SK-N-SH (cell line): ENCODE data around the gene SH3TC1.

ENCODE experiments used
- TAF1 ChIP-seq: IDR thresholded peaks from 2 replicates; pipeline ENCODE4 v1.6.1; 2012; ENCODE audit warnings: low read depth, mild to moderate bottlenecking, low read length, moderate library complexity, borderline replicate concordance
- TCF12 ChIP-seq: IDR thresholded peaks from 2 replicates; pipeline ENCODE4 v1.4.0; 2012
- TEAD4 ChIP-seq: IDR thresholded peaks from 2 replicates; pipeline ENCODE4 v1.4.0; 2012; ENCODE audit warnings: mild to moderate bottlenecking, borderline replicate concordance; ENCODE audit not compliant: insufficient read depth
- TF ChIP-seq, protein P1 (sequence below): fragments of 200-600 bp; sonication (generic); IDR thresholded peaks from 2 replicates; pipeline ENCODE4 v1.6.1; 2017; ENCODE audit warnings: antibody characterized with exemption, mild to moderate bottlenecking, moderate library complexity

DNA sequence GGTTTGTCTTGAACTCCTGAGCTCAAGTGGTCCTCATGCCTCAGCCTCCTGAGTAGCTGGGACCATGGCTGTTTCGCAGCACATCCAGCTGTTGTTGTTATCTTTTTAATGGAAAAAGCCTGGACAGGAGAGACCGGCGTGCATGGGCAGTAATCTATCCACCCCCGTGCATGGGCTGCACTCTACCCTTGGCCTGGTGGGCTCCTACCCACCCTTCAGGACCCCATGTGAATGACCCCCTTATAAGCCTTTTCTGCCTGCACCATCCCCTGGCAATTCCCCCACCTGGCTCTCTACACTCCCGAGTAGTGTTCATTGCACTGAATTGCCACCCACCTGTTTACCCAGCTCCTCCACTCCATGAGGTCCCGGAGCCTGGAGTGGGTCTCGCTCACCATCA is 51.5 kb downstream of the SH3TC1 start:
- TF ChIP-seq TEAD4: no peak
- TF ChIP-seq, protein P1, sequence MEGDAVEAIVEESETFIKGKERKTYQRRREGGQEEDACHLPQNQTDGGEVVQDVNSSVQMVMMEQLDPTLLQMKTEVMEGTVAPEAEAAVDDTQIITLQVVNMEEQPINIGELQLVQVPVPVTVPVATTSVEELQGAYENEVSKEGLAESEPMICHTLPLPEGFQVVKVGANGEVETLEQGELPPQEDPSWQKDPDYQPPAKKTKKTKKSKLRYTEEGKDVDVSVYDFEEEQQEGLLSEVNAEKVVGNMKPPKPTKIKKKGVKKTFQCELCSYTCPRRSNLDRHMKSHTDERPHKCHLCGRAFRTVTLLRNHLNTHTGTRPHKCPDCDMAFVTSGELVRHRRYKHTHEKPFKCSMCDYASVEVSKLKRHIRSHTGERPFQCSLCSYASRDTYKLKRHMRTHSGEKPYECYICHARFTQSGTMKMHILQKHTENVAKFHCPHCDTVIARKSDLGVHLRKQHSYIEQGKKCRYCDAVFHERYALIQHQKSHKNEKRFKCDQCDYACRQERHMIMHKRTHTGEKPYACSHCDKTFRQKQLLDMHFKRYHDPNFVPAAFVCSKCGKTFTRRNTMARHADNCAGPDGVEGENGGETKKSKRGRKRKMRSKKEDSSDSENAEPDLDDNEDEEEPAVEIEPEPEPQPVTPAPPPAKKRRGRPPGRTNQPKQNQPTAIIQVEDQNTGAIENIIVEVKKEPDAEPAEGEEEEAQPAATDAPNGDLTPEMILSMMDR: no peak
- no peak for TF ChIP-seq TCF12
- TF ChIP-seq TAF1: no peak
